Activated CD8-positive, alpha-beta T cell treated with anti-CD3 and anti-CD28 coated beads, Interleukin-2, amount 10 ng/mL, durations not matched to agents 7 days and 5 days (primary cell): ENCODE measurements around the gene FANCI. TPM values are rescaled to one million over a fixed set of nuclear protein-coding genes. Genes with fewer than 3 reads are reported as not detected.

Source experiments
- ATAC-seq: fragments of 150-1000 bp; cut with Tn5 transposase; one replicate; pipeline ENCODE4 v1.10.0; 2021; ENCODE audit warnings: moderate library complexity
- CTCF ChIA-PET: fragments of 350-600 bp; sonication (Branson Sonifier 250); formaldehyde crosslinking; loops from one replicate; lab custom pipeline; 2021; ENCODE audit warnings: antibody characterized with exemption; lab: Charles Lee
- POLR2A ChIA-PET: fragments of 350-600 bp; sonication (Branson Sonifier 250); formaldehyde crosslinking; loops from one replicate; lab custom pipeline; 2021; ENCODE audit warnings: antibody characterized with exemption; lab: Charles Lee
- DNase-seq: peaks from one replicate; pipeline ENCODE4 v3.0.0-alpha.2; 2020
- H3K27ac Mint-ChIP-seq: one replicate; pipeline ENCODE4 v1.8.0; 2021; ENCODE audit warnings: mild to moderate bottlenecking, mixed read lengths
- H3K27me3 Mint-ChIP-seq: one replicate; pipeline ENCODE4 v1.8.0; 2021; ENCODE audit warnings: low read depth, mixed read lengths
- H3K36me3 Mint-ChIP-seq: one replicate; pipeline ENCODE4 v1.8.0; 2021; ENCODE audit warnings: low read depth, mixed read lengths
- H3K4me1 Mint-ChIP-seq: one replicate; pipeline ENCODE4 v1.8.0; 2021; ENCODE audit warnings: low read depth, mixed read lengths
- H3K4me3 Mint-ChIP-seq: one replicate; pipeline ENCODE4 v1.8.0; 2021; ENCODE audit warnings: mild to moderate bottlenecking, mixed read lengths
- H3K9me3 Mint-ChIP-seq: one replicate; pipeline ENCODE4 v1.8.0; 2022; ENCODE audit warnings: mixed read lengths; ENCODE audit not compliant: insufficient read depth
- total RNA-seq, 2 experiments: library from RNA; stranded (reverse); gene quantifications; one replicate each; pipeline ENCODE4 v1.2.3, GENCODE V29; 2021

The FANCI gene
- total RNA-seq, 2 experiments from 2014 or later, result 203 to 213 TPM

GRCh38 chr15:89307046-89307587, 63.3 kb downstream of the FANCI start:
- ChIA-PET CTCF (interaction anchor here (1.2 to 1.3 kb wide), 2 partner anchors 24 to 63 kb away, joined by 3 to 4 read pairs; partner anchors contain the start of gene FANCI), POLR2A (no interaction called here)
- Mint-ChIP-seq H3K27me3 (no peaks in the 10 kb centered on the region), H3K4me3 (no peak overlapping the region), H3K27ac (no peak overlapping the region), H3K9me3 (no peaks in the 10 kb centered on the region), H3K36me3 (peaks cover 74% of the 10 kb centered on the region), H3K4me1 (no peaks in the 10 kb centered on the region)
- no peak for DNase-seq
- no peak for ATAC-seq

GRCh38 chr15:89307791-89308190, 64.0 kb downstream of the FANCI start:
- Mint-ChIP-seq H3K4me3 (no peak overlapping the region), H3K27me3 (no peaks in the 10 kb centered on the region), H3K27ac (peak overlapping the region; percentile 47), H3K4me1 (no peaks in the 10 kb centered on the region), H3K36me3 (peaks cover 78% of the 10 kb centered on the region), H3K9me3 (no peaks in the 10 kb centered on the region)
- DNase-seq (no peak), ATAC-seq (no peak)
- CTCF ChIA-PET, result interaction anchor here (1.3 kb wide), 1 partner anchor 64 kb away, joined by 3 read pairs; the partner anchor contains the start of gene FANCI
- POLR2A ChIA-PET, result no interaction called here

- DNase-seq (no peak), ATAC-seq (no peak)
- H3K27ac Mint-ChIP-seq, result peak overlapping the region; percentile 47
- no peaks in the 10 kb centered on the region for H3K9me3 Mint-ChIP-seq
- H3K4me3 Mint-ChIP-seq, result no peak overlapping the region
- no peaks in the 10 kb centered on the region for H3K27me3 Mint-ChIP-seq
- CTCF ChIA-PET, result interaction anchor here (0.7 kb wide), 1 partner anchor 9 kb away, joined by 3 read pairs; no protein-coding TSS in a partner anchor
- H3K36me3 Mint-ChIP-seq, result peaks cover 79% of the 10 kb centered on the region
- H3K4me1 Mint-ChIP-seq, result no peaks in the 10 kb centered on the region
- POLR2A ChIA-PET, result no interaction called here
These were observed 64.5 kb downstream of the FANCI start for GRCh38 chr15:89308236-89308635.

GRCh38 chr15:89309993-89310392, 66.2 kb downstream of the FANCI start:
- Mint-ChIP-seq H3K9me3 (no peaks in the 10 kb centered on the region), H3K4me3 (no peak overlapping the region), H3K27me3 (no peaks in the 10 kb centered on the region), H3K4me1 (peaks cover 2% of the 10 kb centered on the region), H3K36me3 (peaks cover 78% of the 10 kb centered on the region), H3K27ac (peak overlapping the region; percentile 1)
- CTCF ChIA-PET, result interaction anchor here (0.8 to 1.7 kb wide), 3 partner anchors 10 to 103 kb away, joined by 3 to 4 read pairs (median 3); no protein-coding TSS in a partner anchor
- POLR2A ChIA-PET, result no interaction called here
- ATAC-seq, result no peak
- no peak for DNase-seq

- H3K9me3 Mint-ChIP-seq, result no peaks in the 10 kb centered on the region
- ATAC-seq (no peak), DNase-seq (no peak)
- no peaks in the 10 kb centered on the region for H3K27me3 Mint-ChIP-seq
- peaks cover 76% of the 10 kb centered on the region for H3K36me3 Mint-ChIP-seq
- POLR2A ChIA-PET, result no interaction called here
- H3K4me3 Mint-ChIP-seq, result no peak overlapping the region
- CTCF ChIA-PET, result no interaction called here
- H3K4me1 Mint-ChIP-seq, result peaks cover 16% of the 10 kb centered on the region
- H3K27ac Mint-ChIP-seq, result peak overlapping the region; percentile 80
These were observed 71.7 kb downstream of the FANCI start for GRCh38 chr15:89315375-89315929.

GRCh38 chr15:89316504-89316903, 72.7 kb downstream of the FANCI start:
- ChIA-PET POLR2A (interaction anchor here (0.5 kb wide), 1 partner anchor 12 kb away, joined by 4 read pairs; no protein-coding TSS in a partner anchor), CTCF (interaction anchor here (1.0 to 1.6 kb wide), 2 partner anchors 16 to 110 kb away, joined by 4 to 8 read pairs; no protein-coding TSS in a partner anchor)
- H3K27ac Mint-ChIP-seq, result peak overlapping the region; percentile 65
- H3K4me1 Mint-ChIP-seq, result peaks cover 16% of the 10 kb centered on the region
- peaks cover 76% of the 10 kb centered on the region for H3K36me3 Mint-ChIP-seq
- H3K4me3 Mint-ChIP-seq, result no peak overlapping the region
- no peaks in the 10 kb centered on the region for H3K27me3 Mint-ChIP-seq
- ATAC-seq (no peak), DNase-seq (no peak)
- no peaks in the 10 kb centered on the region for H3K9me3 Mint-ChIP-seq

- Mint-ChIP-seq H3K27me3 (no peaks in the 10 kb centered on the region), H3K27ac (peak overlapping the region; percentile 70), H3K36me3 (peaks cover 77% of the 10 kb centered on the region), H3K4me3 (no peak overlapping the region), H3K4me1 (peaks cover 16% of the 10 kb centered on the region), H3K9me3 (no peaks in the 10 kb centered on the region)
- ChIA-PET POLR2A (interaction anchor here (0.5 to 1.9 kb wide), 3 partner anchors 12 to 29 kb away, joined by 3 to 13 read pairs (median 4); no protein-coding TSS in a partner anchor), CTCF (interaction anchor here (0.9 to 1.6 kb wide), 2 partner anchors 12 to 110 kb away, joined by 3 to 8 read pairs; no protein-coding TSS in a partner anchor)
- no peak for ATAC-seq
- no peak for DNase-seq
These were observed 73.5 kb downstream of the FANCI start for GRCh38 chr15:89317186-89317720.

- no peak for DNase-seq
- H3K4me3 Mint-ChIP-seq, result no peak overlapping the region
- peaks cover 75% of the 10 kb centered on the region for H3K36me3 Mint-ChIP-seq
- CTCF ChIA-PET, result interaction anchor here (1.5 to 2.0 kb wide), 2 partner anchors 10 to 113 kb away, joined by 4 to 7 read pairs; no protein-coding TSS in a partner anchor
- peak overlapping the region; percentile 47 for H3K27ac Mint-ChIP-seq
- H3K27me3 Mint-ChIP-seq, result no peaks in the 10 kb centered on the region
- ATAC-seq, result no peak
- POLR2A ChIA-PET, result interaction anchor here (0.6 to 1.5 kb wide), 3 partner anchors 27 to 140 kb away, joined by 3 to 4 read pairs (median 3); no protein-coding TSS in a partner anchor
- H3K9me3 Mint-ChIP-seq, result no peaks in the 10 kb centered on the region
- H3K4me1 Mint-ChIP-seq, result peaks cover 16% of the 10 kb centered on the region
These were observed 75.9 kb downstream of the FANCI start for GRCh38 chr15:89319678-89320077.

- Mint-ChIP-seq H3K27ac (peak overlapping the region; percentile 6), H3K4me1 (peaks cover 12% of the 10 kb centered on the region), H3K27me3 (no peaks in the 10 kb centered on the region), H3K4me3 (no peak overlapping the region), H3K9me3 (no peaks in the 10 kb centered on the region), H3K36me3 (peaks cover 76% of the 10 kb centered on the region)
- ChIA-PET CTCF (interaction anchor here (1.5 to 2.0 kb wide), 2 partner anchors 10 to 113 kb away, joined by 4 to 7 read pairs; no protein-coding TSS in a partner anchor), POLR2A (interaction anchor here (0.6 to 1.5 kb wide), 3 partner anchors 26 to 140 kb away, joined by 3 to 4 read pairs (median 3); no protein-coding TSS in a partner anchor)
- no peak for ATAC-seq
- DNase-seq, result no peak
These were observed 76.4 kb downstream of the FANCI start for GRCh38 chr15:89320200-89320599.

- no peaks in the 10 kb centered on the region for H3K27me3 Mint-ChIP-seq
- peak overlapping the region; percentile 40 for H3K27ac Mint-ChIP-seq
- no peaks in the 10 kb centered on the region for H3K9me3 Mint-ChIP-seq
- ChIA-PET POLR2A (interaction anchor here (1.5 kb wide), 1 partner anchor 24 kb away, joined by 4 read pairs; no protein-coding TSS in a partner anchor), CTCF (interaction anchor here (0.7 kb wide), 1 partner anchor 78 kb away, joined by 3 read pairs; the partner anchor contains the start of gene FANCI)
- DNase-seq (peak; percentile 19), ATAC-seq (peak; percentile 12)
- H3K36me3 Mint-ChIP-seq, result peaks cover 78% of the 10 kb centered on the region
- peaks cover 4% of the 10 kb centered on the region for H3K4me1 Mint-ChIP-seq
- no peak overlapping the region for H3K4me3 Mint-ChIP-seq
These were observed 78.0 kb downstream of the FANCI start for GRCh38 chr15:89321521-89322410.

GRCh38 chr15:89322822-89323221, 79.0 kb downstream of the FANCI start:
- ATAC-seq, result no peak
- POLR2A ChIA-PET, result no interaction called here
- CTCF ChIA-PET, result interaction anchor here (0.5 kb wide), 1 partner anchor 95 kb away, joined by 3 read pairs; no protein-coding TSS in a partner anchor
- H3K9me3 Mint-ChIP-seq, result no peaks in the 10 kb centered on the region
- peaks cover 6% of the 10 kb centered on the region for H3K4me1 Mint-ChIP-seq
- no peak for DNase-seq
- peaks cover 78% of the 10 kb centered on the region for H3K36me3 Mint-ChIP-seq
- H3K27me3 Mint-ChIP-seq, result no peaks in the 10 kb centered on the region
- no peak overlapping the region for H3K27ac Mint-ChIP-seq
- H3K4me3 Mint-ChIP-seq, result no peak overlapping the region
